NCI-H526 treated with DMSO at 0.1 percent for 48 hours (cell line): ENCODE measurements around the gene DEPDC7.
"Not testable (repeated sequence)": the region's sequence is repeated elsewhere in the genome, so short reads cannot be mapped to it uniquely, and the experiment has no call there.

Experiments
- DNase-seq: peaks from one replicate; lab custom pipeline; 2025; lab: John Stamatoyannopoulos, UW

Gene DEPDC7

GRCh38 chr11:33025339-33025722, 9.7 kb downstream of the DEPDC7 start:
- DNase-seq: no peak

- DNase-seq: no peak
Observed at GRCh38 chr11:33027233-33027632, 11.6 kb downstream of the DEPDC7 start.

- no peak for DNase-seq
Observed at GRCh38 chr11:33027846-33028536, 12.3 kb downstream of the DEPDC7 start.

GRCh38 chr11:33028537-33028914, 12.8 kb downstream of the DEPDC7 start:
- no peak for DNase-seq

GRCh38 chr11:33029218-33029617, 13.5 kb downstream of the DEPDC7 start:
- DNase-seq: not testable (repeated sequence)

GRCh38 chr11:33033493-33033892, 17.8 kb downstream of the DEPDC7 start:
- DNase-seq: no peak

GRCh38 chr11:33035011-33035410, 19.3 kb downstream of the DEPDC7 start:
- no peak for DNase-seq

GRCh38 chr11:33039274-33040032, 23.8 kb downstream of the DEPDC7 start, which contains the start of gene TCP11L1:
TCP11L1 (plus strand) TSS chr11:33039572; CDS start chr11:33043774, 4,202 bp downstream.
- DNase-seq: peak; percentile 93

GRCh38 chr11:33040033-33040861, 24.6 kb downstream of the DEPDC7 start:
- DNase-seq: peak; percentile 81

- DNase-seq: peak; percentile 22
Observed at GRCh38 chr11:33040862-33041453, 25.3 kb downstream of the DEPDC7 start.

GRCh38 chr11:33043221-33043830, 27.6 kb downstream of the DEPDC7 start:
- no peak for DNase-seq

- no peak for DNase-seq
Observed at GRCh38 chr11:33044285-33044756, 28.6 kb downstream of the DEPDC7 start.

GRCh38 chr11:33045551-33046255, 30.0 kb downstream of the DEPDC7 start:
- DNase-seq: no peak

- DNase-seq: not testable (repeated sequence)
Observed at GRCh38 chr11:33048701-33049100, 33.0 kb downstream of the DEPDC7 start.

GRCh38 chr11:33049565-33050408, 34.1 kb downstream of the DEPDC7 start:
- not testable (repeated sequence) for DNase-seq

- no peak for DNase-seq
Observed at GRCh38 chr11:33052231-33052630, 36.6 kb downstream of the DEPDC7 start.

- DNase-seq: no peak
Observed at GRCh38 chr11:33055375-33055774, 39.7 kb downstream of the DEPDC7 start.

GRCh38 chr11:33057284-33057683, 41.6 kb downstream of the DEPDC7 start:
- no peak for DNase-seq

- DNase-seq: no peak
Observed at GRCh38 chr11:33059331-33060007, 43.8 kb downstream of the DEPDC7 start.
